Lung (tissue), 12 donors: ENCODE results near the gene RPL38. TPM values are rescaled to one million over a fixed set of nuclear protein-coding genes. Genes with fewer than 3 reads are reported as not detected.
A peak's percentile ranks its signal among the peaks of the same experiment; 100 is the strongest.
"Not testable (repeated sequence)": the region's sequence is repeated elsewhere in the genome, so short reads cannot be mapped to it uniquely, and the experiment has no call there.

Experiments used
- ATAC-seq: fragments of 200-7000 bp; cut with Tn5 transposase; one replicate; pipeline ENCODE4 v1.9.1; 2020; ENCODE audit warnings: moderate number of reproducible peaks; ENCODE audit not compliant: insufficient read depth, low FRiP score
- DNase-seq, 3 donors: peaks; one replicate each; pipeline ENCODE4 v3.0.0-alpha.2; 2013 to 2017
- H3K27ac ChIP-seq, 2 donors: one replicate each; pipeline ENCODE4 v1.5.1; 2013; ENCODE audit warnings: mild to moderate bottlenecking in 2 of 2, moderate library complexity in 2 of 2, control low read depth in 1 of 2, inconsistent platforms in 1 of 2, low read depth in 1 of 2, low read length in 1 of 2
- H3K27me3 ChIP-seq, 3 donors: one replicate each; pipeline ENCODE4 v1.5.1; 2013; ENCODE audit warnings: low read length in 2 of 3; ENCODE audit not compliant: control insufficient read depth in 3 of 3, insufficient read depth in 3 of 3
- H3K36me3 ChIP-seq, 4 donors: one replicate each; pipeline ENCODE4 v1.5.1; 2013; ENCODE audit warnings: low read length in 4 of 4, mild to moderate bottlenecking in 1 of 4, moderate library complexity in 1 of 4; ENCODE audit not compliant: control insufficient read depth in 4 of 4, insufficient read depth in 4 of 4
- H3K4me1 ChIP-seq, 5 donors: one replicate each; pipeline ENCODE4 v1.5.1; 2013; ENCODE audit warnings: low read length in 5 of 5, mild to moderate bottlenecking in 2 of 5, moderate library complexity in 1 of 5; ENCODE audit not compliant: control insufficient read depth in 5 of 5, insufficient read depth in 5 of 5
- H3K4me3 ChIP-seq: one replicate; pipeline ENCODE4 v1.5.1; 2013; ENCODE audit warnings: mild to moderate bottlenecking, control low read depth, moderate library complexity
- H3K9ac ChIP-seq, 2 donors: one replicate each; pipeline ENCODE4 v1.5.1; 2013; ENCODE audit warnings: low read length in 2 of 2, control low read depth in 1 of 2; ENCODE audit not compliant: insufficient read depth in 1 of 2
- H3K9me3 ChIP-seq, 4 donors: one replicate each; pipeline ENCODE4 v1.5.1; 2013; ENCODE audit warnings: low read length in 3 of 4, mild to moderate bottlenecking in 1 of 4, moderate library complexity in 1 of 4; ENCODE audit not compliant: control insufficient read depth in 4 of 4, insufficient read depth in 3 of 4
- WGBS, 2 donors: extraction: QIAGEN DNeasy Blood & Tissue Kit; methylation state at CpG; one replicate each; pipeline ENCODE4 v1.1.7; 2013; 5-methylcytosine and 5-hydroxymethylcytosine counted together
- polyA plus RNA-seq, 2 donors: library from polyadenylated mRNA; stranded (reverse); fragments of 200-250 nt; gene quantifications; one replicate each; pipeline ENCODE4 v1.2.1, GENCODE V29; 2013
- total RNA-seq, 2 donors: library from RNA; depleted of rRNA in 1 of 2; stranded (reverse); fragments of >200 nt in 1 of 2; gene quantifications; one replicate each; pipeline ENCODE4 v1.2.1, GENCODE V29; 2014 to 2021
- TF ChIP-seq, protein P1 (sequence below): IDR thresholded peaks from 2 replicates; pipeline ENCODE4 v1.5.1; 2012; ENCODE audit warnings: mild to moderate bottlenecking; ENCODE audit errors: control extremely low read depth, extremely low read depth
- donor health status: control.
- donor health status: control.
- donor health status: Bipolar disorder and iron deficiency.
- donor health status: healthy.
- donor health status: DM: yes; HTN: yes; CAD: no.

The RPL38 gene
- total and polyA plus RNA-seq, 4 donors = 686 to 2,752 (median 1,090) TPM

- TF ChIP-seq, protein P1, sequence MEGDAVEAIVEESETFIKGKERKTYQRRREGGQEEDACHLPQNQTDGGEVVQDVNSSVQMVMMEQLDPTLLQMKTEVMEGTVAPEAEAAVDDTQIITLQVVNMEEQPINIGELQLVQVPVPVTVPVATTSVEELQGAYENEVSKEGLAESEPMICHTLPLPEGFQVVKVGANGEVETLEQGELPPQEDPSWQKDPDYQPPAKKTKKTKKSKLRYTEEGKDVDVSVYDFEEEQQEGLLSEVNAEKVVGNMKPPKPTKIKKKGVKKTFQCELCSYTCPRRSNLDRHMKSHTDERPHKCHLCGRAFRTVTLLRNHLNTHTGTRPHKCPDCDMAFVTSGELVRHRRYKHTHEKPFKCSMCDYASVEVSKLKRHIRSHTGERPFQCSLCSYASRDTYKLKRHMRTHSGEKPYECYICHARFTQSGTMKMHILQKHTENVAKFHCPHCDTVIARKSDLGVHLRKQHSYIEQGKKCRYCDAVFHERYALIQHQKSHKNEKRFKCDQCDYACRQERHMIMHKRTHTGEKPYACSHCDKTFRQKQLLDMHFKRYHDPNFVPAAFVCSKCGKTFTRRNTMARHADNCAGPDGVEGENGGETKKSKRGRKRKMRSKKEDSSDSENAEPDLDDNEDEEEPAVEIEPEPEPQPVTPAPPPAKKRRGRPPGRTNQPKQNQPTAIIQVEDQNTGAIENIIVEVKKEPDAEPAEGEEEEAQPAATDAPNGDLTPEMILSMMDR = no peak
- Histone ChIP-seq H3K9me3 (no peaks in the 10 kb centered on the region), H3K36me3 (no peaks in the 10 kb centered on the region), H3K27ac (no peak overlapping the region), H3K4me1 (peaks cover 0 to 2% (median 0%) of the 10 kb centered on the region in 5 donors), H3K27me3 (peaks cover 0 to 7% (median 3%) of the 10 kb centered on the region in 3 donors), H3K9ac (no peak overlapping the region), H3K4me3 (no peak overlapping the region)
- ATAC-seq (no peak), DNase-seq (no peak)
- WGBS, 2 donors = 91 to 93% methylated on average over 20 of the region's 20 CpGs
Observed at GRCh38 chr17:74186498-74186897, 17.0 kb upstream of the RPL38 start.

DNA sequence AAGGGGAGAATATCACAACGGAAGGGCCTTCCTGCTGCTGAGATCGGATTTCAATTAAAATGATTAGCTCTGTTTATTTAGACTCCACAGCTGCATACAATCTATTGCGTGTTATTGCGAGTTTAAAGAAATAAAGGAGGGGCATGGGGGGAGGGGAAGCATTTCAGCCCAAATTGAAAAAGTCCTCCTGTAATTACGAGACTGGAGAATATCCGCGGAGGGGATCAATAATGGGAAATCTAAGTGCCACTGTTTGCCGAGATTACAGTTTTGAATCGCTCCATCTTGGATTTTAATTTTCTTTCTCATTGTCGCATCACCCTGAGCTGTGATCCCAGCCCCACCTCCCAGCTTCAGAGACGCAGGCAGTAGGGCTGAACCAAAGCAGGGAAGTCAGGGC, 15.7 kb upstream of the RPL38 start:
- TF ChIP-seq, protein P1 = no peak
- no peak overlapping the region for H3K9ac ChIP-seq
- no peaks in the 10 kb centered on the region for H3K9me3 ChIP-seq
- WGBS, 2 donors = 53 to 74% methylated on average over 11 of the region's 11 CpGs
- peaks cover 0 to 5% (median 3%) of the 10 kb centered on the region in 3 donors for H3K27me3 ChIP-seq
- no peak overlapping the region for H3K27ac ChIP-seq
- no peaks in the 10 kb centered on the region for H3K4me1 ChIP-seq
- no peak overlapping the region for H3K4me3 ChIP-seq
- H3K36me3 ChIP-seq = no peaks in the 10 kb centered on the region
- DNase-seq (no peak), ATAC-seq (no peak)

DNA sequence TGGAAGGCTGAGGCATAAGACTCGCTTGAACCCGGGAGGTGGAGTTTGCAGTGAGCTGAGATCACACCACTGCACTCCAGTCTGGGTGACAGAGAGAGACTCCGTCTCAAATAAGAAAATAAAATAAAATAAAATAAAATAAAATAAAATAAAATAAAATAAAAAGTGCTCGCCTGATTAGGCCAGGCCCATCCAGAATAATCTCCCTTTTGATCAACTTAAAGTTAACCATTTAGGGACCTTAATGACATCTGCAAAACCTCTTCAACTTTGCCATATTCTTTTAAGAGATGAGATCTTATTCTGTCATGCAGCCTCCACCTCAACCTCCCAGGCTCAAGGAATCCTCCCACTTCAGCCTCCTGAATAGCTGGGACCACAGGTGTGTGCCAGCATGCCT, 14.8 kb upstream of the RPL38 start:
- H3K9ac ChIP-seq, H3K27ac ChIP-seq, H3K4me1 ChIP-seq, H3K4me3 ChIP-seq, H3K9me3 ChIP-seq, H3K27me3 ChIP-seq, DNase-seq, ATAC-seq, H3K36me3 ChIP-seq: not testable (repeated sequence)
- 91 to 94% methylated on average over 4 of the region's 4 CpGs for WGBS, 2 donors

- 46 to 47% methylated on average over 2 of the region's 2 CpGs for WGBS, 2 donors
- peaks cover 0 to 12% (median 6%) of the 10 kb centered on the region in 3 donors for H3K27me3 ChIP-seq
- ATAC-seq = peak; percentile 64
- no peaks in the 10 kb centered on the region for H3K36me3 ChIP-seq
- no peak overlapping the region for H3K9ac ChIP-seq
- H3K4me1 ChIP-seq = no peaks in the 10 kb centered on the region
- TF ChIP-seq, protein P1 = no peak
- H3K4me3 ChIP-seq = no peak overlapping the region
- DNase-seq = peak in 2 of 3 donors; percentile 67
- no peaks in the 10 kb centered on the region for H3K9me3 ChIP-seq
- no peak overlapping the region for H3K27ac ChIP-seq
Observed at GRCh38 chr17:74190154-74190553, 13.3 kb upstream of the RPL38 start.
